ENCODE data around the gene TAF11L5.
"Not testable (repeated sequence)": the region's sequence is repeated elsewhere in the genome, so short reads cannot be mapped to it uniquely, and the experiment has no call there.

TAF11L5 gene

GRCh38 chr5:17524935-17525334 is at the start of gene TAF11L5:
Gene TAF11L5, plus strand, starts transcription at chr5:17525235.
- DNase-seq (ENCODE audit: low read depth in 2 of 2); H3K4me3 ChIP-seq (replicated peaks in 1 of 2; ENCODE audit: low read depth in 2 of 2, low read length in 2 of 2): not testable (repeated sequence)

- no peak for TF ChIP-seq CTCF (IDR thresholded peaks at IDR 0.05; ENCODE audit: low read depth, low read length)
- no peak overlapping the region for H3K4me3 ChIP-seq (replicated peaks in 1 of 2; ENCODE audit: low read depth in 2 of 2, low read length in 2 of 2)
- DNase-seq (ENCODE audit: low read depth in 2 of 2), result no peak
Observed at GRCh38 chr5:17477043-17477442, 48.0 kb upstream of the TAF11L5 start.

DNA sequence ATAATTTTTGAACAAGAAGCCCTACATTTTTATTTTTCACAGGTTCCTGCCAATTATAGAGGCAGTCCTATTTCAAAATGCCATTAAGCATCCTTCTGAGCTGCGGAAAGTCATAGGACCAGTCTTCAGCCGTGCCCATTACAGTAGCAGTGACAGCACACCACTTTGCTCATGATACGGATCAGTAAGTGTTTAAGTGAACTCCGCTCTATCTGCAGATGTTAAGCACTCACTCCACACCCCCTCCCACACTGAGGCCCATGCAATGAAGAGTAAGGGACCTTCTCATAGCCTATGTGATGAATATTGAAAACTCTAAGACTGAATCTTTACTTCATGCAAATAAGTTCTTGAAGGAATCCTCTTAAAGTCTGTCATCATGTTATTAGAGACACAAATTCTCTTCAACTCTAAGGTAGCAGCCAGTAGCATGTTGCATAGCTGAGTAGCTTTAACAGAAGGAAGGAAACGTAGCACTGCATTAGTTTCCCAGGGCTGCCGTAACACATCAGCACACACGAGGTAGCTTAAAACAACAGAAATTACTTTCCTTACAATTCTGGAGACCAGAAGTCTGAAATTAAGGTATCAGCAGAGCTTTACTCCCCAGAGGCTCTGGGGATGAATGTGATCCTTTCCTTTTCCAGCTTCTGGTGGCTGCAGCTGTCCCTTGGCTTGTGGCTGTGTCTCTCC is 47.3 kb upstream of the TAF11L5 start:
- TF ChIP-seq CTCF (IDR thresholded peaks at IDR 0.05; ENCODE audit: low read depth, low read length), result no peak
- H3K4me3 ChIP-seq (replicated peaks in 1 of 2; ENCODE audit: low read depth in 2 of 2, low read length in 2 of 2), result no peak overlapping the region
- DNase-seq (ENCODE audit: low read depth in 2 of 2), result no peak

- DNase-seq (ENCODE audit: low read depth in 2 of 2), result no peak
- no peak overlapping the region for H3K4me3 ChIP-seq (replicated peaks in 1 of 2; ENCODE audit: low read depth in 2 of 2, low read length in 2 of 2)
- no peak for TF ChIP-seq CTCF (IDR thresholded peaks at IDR 0.05; ENCODE audit: low read depth, low read length)
Observed at GRCh38 chr5:17481378-17481777, 43.7 kb upstream of the TAF11L5 start.

DNA sequence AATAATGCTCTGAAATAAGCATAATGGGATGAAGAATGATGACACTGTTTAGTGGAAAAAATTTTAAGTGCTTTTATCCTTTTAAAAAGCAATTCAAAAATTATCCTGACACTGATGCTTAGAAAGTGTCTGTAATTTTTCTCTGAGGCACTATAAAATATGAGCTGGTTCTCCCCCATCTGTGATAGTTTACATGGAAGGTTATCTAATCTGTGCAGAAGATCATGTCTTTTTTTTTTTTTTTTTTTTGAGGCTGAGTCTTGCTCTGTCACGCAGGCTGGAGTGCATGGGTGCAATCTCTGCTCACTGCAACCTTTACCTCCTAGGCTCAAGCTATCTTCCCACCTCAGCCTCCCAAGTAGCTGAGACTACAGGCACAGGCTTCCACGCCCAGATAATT is 42.2 kb upstream of the TAF11L5 start:
- no peak for DNase-seq (ENCODE audit: low read depth in 2 of 2)
- TF ChIP-seq CTCF (IDR thresholded peaks at IDR 0.05; ENCODE audit: low read depth, low read length), result no peak
- H3K4me3 ChIP-seq (replicated peaks in 1 of 2; ENCODE audit: low read depth in 2 of 2, low read length in 2 of 2), result no peak overlapping the region

DNA sequence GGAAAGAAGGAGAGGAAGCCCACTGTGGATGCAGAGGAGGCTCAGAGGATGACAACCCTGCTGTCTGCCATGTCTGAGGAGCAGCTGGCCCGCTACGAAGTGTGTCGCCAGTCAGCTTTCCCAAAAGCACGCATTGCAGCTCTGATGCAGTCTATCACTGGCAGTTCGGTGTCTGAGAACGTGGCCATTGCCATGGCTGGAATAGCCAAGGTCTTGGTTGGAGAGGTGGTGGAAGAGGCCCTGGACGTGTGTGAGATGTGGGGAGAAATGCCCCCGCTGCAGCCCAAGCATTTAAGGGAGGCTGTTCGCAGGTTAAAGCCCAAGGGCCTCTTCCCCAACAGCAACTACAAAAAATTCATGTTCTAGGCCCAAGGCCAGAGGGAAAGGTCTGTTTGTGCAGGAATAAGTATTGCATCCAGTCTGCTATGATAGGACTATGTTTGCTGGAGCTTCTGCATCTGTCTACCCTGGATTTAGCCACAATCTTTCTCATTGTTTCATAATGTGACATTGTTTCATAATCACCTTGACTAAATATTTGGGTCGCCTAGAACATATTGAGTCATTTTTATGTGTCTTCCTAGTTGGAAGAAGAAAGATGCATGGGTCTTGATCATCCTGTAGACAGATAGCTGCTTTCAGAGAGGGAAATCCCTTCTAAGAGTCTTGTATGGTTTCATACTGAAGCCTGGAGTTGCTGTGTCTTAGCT is 38.4 kb upstream of the TAF11L5 start:
- not testable (repeated sequence) for DNase-seq (ENCODE audit: low read depth in 2 of 2); H3K4me3 ChIP-seq (replicated peaks in 1 of 2; ENCODE audit: low read depth in 2 of 2, low read length in 2 of 2)

DNA sequence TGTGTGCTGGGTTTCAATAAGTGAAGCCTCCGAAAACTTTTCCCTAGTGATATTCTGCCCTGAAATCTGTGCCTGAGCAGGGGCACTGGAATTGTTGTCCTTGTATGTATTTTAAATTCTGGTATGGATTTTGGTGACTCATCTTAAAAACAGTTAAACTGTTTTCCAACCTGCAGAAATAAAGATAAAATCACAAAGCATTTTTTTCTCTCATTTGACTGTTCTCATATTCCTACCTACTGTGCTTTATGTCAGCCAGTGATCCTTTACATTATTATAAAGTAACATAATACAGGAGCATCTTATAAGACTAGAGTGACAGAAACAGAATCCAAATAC is 37.9 kb upstream of the TAF11L5 start:
- no peak for DNase-seq (ENCODE audit: low read depth in 2 of 2)
- no peak overlapping the region for H3K4me3 ChIP-seq (replicated peaks in 1 of 2; ENCODE audit: low read depth in 2 of 2, low read length in 2 of 2)
- TF ChIP-seq CTCF (IDR thresholded peaks at IDR 0.05; ENCODE audit: low read depth, low read length), result no peak

- H3K4me3 ChIP-seq (replicated peaks in 1 of 2; ENCODE audit: low read depth in 2 of 2, low read length in 2 of 2), result not testable (repeated sequence)
Observed at GRCh38 chr5:17491257-17491656, 33.8 kb upstream of the TAF11L5 start.

More at GRCh38 chr5:17491257-17491656, 33.8 kb upstream of the TAF11L5 start:
- DNase-seq (ENCODE audit: low read depth in 2 of 2), result not testable (repeated sequence)

All from cardiac fibroblast (primary cell).